GM21529 (cell line): Measurements from ENCODE around the gene SPATA31C1.
"Not testable (repeated sequence)": the region's sequence is repeated elsewhere in the genome, so short reads cannot be mapped to it uniquely, and the experiment has no call there.

ENCODE experiments used
- ATAC-seq: cut with Tn5 transposase; IDR thresholded peaks from one replicate; pipeline ENCODE4 v1.9.1; 2021; ENCODE audit not compliant: unreplicated experiment

SPATA31C1 gene

DNA sequence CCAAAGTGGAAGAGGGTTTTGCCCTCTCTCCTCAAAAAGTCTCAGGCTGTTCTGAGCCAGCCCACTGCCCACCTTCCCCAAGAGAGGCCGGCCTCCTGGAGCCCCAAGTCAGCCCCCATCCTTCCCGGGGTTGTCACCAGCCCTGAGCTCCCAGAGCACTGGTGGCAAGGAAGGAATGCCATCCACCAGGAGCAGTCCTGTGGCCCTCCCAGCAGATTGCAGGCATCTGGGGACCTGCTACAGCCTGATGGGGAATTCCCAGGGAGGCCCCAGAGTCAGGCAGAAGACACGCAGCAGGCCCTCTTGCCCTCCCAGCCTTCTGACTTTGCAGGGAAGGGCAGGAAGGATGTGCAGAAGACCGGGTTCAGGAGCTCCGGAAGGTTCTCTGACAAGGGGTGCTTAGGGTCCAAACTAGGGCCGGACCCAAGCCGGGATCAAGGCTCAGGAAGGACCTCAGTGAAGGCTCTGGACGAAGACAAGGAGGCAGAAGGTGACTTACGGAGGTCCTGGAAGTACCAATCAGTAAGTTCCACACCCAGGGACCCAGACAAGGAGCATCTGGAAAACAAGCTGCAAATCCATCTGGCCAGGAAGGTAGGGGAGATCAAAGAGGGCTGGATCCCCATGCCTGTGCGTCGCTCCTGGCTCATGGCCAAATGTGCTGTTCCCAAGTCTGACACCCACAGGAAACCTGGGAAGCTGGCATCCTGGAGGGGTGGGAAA is 31.4 kb upstream of the SPATA31C1 start:
- ATAC-seq = no peak

- no peak for ATAC-seq
Observed at GRCh38 chr9:87886933-87887505, 30.7 kb upstream of the SPATA31C1 start.

- ATAC-seq = no peak
Observed at GRCh38 chr9:87887661-87888480, 29.9 kb upstream of the SPATA31C1 start.

- ATAC-seq = no peak
Observed at GRCh38 chr9:87888501-87888900, 29.3 kb upstream of the SPATA31C1 start.

- ATAC-seq = no peak
Observed at GRCh38 chr9:87889065-87889881, 28.5 kb upstream of the SPATA31C1 start.

DNA sequence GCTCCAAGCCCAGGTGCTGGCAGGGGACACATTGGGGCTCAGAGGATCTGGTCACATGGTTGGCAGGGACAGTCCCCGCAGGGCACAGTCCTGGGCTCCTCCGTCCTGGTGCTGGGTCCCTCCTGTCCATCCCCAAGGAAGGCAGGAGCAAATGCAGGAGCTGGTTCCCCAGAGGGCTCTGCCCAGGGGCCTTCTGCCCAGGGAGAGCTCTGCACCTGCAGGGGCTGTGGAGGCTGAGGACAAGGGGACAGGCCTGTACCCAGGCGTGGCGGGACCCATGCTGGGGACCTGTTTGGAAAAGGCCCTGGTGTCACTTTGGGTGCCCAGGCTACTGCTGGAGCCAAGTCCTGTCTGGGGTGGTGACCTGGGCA is 27.9 kb upstream of the SPATA31C1 start:
- no peak for ATAC-seq

GRCh38 chr9:87890837-87891236 is 26.9 kb upstream of the SPATA31C1 start:
- no peak for ATAC-seq

GRCh38 chr9:87891754-87892153 is 26.0 kb upstream of the SPATA31C1 start:
- no peak for ATAC-seq

DNA sequence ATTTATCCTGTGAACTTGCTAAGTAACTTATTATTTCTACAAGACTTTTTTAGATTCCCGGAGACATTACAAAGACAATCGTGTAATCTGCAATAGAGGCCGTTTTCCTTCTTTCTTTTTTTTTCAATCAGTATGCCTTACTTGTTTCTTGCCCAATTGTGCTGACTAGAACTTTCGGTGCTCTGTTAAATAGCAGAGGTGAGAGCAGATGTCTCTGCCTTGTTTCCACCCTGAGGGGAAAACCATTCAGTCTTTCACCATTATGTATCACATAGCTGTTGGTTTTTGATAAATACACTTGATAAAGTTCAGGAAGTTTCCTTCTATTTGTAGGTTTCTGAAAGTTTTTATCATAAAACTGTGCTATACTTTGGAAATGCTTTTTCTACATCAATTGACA is 24.8 kb upstream of the SPATA31C1 start:
- ATAC-seq = no peak

- ATAC-seq = no peak
Observed at GRCh38 chr9:87894998-87895625, 22.6 kb upstream of the SPATA31C1 start.

GRCh38 chr9:87896891-87897290 is 20.9 kb upstream of the SPATA31C1 start:
- ATAC-seq = no peak

DNA sequence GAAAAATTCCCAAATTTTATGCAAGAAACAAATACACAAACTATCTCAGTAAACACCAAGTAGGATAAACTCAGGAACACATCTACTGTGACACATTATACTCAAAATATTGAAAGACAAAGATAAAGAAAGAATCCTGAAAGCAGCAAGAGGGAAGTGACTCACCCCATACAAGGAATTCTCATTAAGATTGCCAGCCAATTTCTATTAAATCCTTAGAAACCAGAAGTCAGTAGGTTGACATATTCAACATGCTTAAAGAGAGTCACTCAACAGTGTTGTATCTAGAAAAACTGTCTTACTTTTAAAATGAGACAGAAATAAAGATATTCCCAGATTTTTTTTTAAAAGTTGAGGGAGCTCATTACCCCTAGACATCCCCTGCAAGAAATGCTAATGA is 19.6 kb upstream of the SPATA31C1 start:
- no peak for ATAC-seq

DNA sequence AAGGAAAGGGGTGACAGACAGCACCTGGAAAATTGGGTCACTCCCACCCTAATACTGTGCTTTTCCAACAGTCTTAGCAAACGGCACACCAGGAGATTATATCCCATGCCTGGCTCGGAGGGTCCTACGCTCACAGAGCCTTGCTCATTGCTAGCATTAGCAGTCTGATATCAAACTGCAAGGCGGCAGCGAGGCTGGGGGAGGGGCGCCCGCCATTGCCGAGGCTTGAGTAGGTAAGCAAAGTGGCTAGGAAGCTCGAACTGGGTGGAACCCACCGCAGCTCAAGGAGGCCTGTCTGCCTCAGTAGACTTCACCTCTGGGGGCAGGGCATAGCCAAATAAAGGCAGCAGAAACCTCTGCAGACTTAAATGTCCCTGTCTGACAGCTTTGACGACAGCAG is 15.4 kb upstream of the SPATA31C1 start:
- ATAC-seq = not testable (repeated sequence)

DNA sequence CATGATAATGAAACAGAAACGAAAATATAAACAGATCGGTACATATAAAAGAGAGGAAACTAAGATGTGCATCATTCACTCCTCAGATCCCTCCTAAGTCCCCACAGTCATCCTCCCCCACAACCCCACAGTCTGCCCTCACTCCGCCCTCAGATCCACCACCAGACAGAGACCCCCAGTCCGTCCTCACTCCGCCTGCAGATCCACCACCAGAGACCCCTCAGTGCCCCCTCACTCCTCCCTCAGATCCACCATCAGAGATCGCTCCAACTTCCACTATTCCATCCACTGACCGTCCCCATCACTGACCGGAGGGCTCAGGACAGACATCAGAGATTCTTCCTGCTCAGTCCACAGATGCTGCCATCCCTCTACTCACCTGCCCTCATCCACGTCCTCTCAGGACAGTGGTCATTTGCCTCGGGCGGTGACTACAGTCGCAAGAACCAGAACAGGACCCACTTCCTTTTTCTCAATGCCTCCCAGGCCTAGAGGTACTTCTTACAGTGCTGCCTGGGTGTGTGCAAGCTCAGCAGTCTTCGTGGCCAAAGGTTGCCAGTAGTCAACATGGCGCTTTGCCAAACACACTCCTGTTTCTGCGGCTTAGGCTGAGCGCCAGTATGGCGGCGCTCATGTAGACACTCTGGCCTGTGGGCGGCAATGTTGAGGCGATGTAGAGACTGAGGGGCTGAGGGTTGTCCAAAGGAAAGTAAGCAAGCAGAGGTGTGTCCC is 8.3 kb upstream of the SPATA31C1 start:
- no peak for ATAC-seq

DNA sequence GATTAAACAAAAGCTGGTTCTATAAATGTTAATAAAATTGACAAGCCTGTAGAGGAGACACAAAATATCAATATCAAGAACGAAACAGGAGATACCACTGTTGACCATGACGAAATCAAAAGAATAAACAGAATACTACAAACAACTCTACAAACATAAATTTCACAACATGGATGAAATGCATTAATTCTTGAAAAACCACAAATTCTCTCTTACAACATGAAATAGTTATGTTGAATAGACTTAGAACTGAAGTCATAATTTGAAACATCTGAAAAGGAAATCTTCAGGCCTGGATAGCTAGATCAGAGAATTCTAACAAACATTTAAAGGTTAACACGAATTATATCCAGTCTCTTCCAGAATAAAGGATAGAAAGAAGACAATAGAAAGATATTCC is 6.9 kb upstream of the SPATA31C1 start:
- ATAC-seq = no peak

DNA sequence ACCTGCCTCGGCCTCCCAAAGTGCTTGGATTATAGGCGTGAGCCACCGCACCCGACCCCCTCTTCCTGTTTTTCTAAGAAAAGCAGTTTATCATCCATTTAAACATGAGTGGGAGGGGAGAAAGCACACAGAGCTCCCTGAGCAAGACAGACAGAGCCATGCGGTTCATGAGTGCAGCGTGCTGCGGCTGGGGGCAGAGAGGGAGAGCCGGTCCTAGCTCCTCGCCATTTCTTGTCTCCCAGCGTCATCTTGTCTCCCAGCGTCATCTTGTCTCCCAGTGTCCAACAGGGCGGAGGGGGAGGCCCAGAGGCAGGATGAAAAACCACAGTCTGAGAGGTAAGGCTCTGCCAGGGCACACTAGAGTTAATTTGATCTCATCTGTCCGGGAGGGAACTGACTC is 1.3 kb downstream of the SPATA31C1 start:
- ATAC-seq = not testable (repeated sequence)

- not testable (repeated sequence) for ATAC-seq
Observed at GRCh38 chr9:87921561-87921960, 3.8 kb downstream of the SPATA31C1 start.

GRCh38 chr9:87923012-87923411 is 5.2 kb downstream of the SPATA31C1 start:
- ATAC-seq = not testable (repeated sequence)

DNA sequence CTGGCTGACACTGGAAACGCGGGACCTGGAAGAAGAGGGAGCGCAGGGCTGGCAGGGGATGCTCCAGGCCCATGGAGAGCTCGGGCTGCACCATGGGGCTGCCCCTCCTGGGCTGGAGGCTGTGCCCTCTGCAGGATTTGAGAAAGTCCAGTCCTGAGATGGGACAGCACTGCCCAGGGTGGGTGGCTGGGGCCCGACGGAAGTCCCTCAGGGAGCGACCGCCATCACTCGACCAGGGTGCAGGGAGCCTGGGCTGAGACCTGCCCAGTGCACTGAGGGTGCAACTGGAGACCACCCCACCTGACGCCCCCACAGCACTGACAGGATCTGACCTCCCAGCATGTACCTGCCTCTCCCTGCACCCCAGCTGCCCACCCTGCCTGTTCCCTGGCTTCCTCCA is 7.1 kb downstream of the SPATA31C1 start:
- not testable (repeated sequence) for ATAC-seq

GRCh38 chr9:87929152-87929551 is 11.4 kb downstream of the SPATA31C1 start:
- ATAC-seq = not testable (repeated sequence)
